IMR-90 (cell line): ENCODE measurements around the gene CEP72.
A peak's percentile ranks its signal among the peaks of the same experiment; 100 is the strongest.

Source experiments
- CEBPB ChIP-seq: IDR thresholded peaks from 2 replicates; pipeline ENCODE4 v1.6.1; 2012; ENCODE audit warnings: low read depth, low read length, improper control_type of control experiment
- CHD1 ChIP-seq: IDR thresholded peaks from 2 replicates; pipeline ENCODE4 v1.6.1; 2012; ENCODE audit warnings: low read depth, low read length, improper control_type of control experiment
- ELK1 ChIP-seq: fragments of 150-350 bp; IDR thresholded peaks from 2 replicates; pipeline ENCODE4 v1.6.1; 2016; ENCODE audit warnings: low read depth, mild to moderate bottlenecking, low read length, moderate library complexity, borderline replicate concordance
- FOS ChIP-seq: fragments of 150-350 bp; IDR thresholded peaks from 2 replicates; pipeline ENCODE4 v1.6.1; 2016; ENCODE audit warnings: low read depth, low read length
- MAFK ChIP-seq: IDR thresholded peaks from 2 replicates; pipeline ENCODE4 v1.6.1; 2012; ENCODE audit warnings: low read depth, low read length, improper control_type of control experiment
- MXI1 ChIP-seq: IDR thresholded peaks from 2 replicates; pipeline ENCODE4 v1.6.1; 2012; ENCODE audit warnings: low read depth, mild to moderate bottlenecking, low read length, moderate library complexity, borderline replicate concordance
- NFE2L2 ChIP-seq: fragments of 150-350 bp; IDR thresholded peaks from 2 replicates; pipeline ENCODE4 v1.6.1; 2016; ENCODE audit warnings: low read depth, mild to moderate bottlenecking, low read length
- POLR2A ChIP-seq: IDR thresholded peaks from 2 replicates; pipeline ENCODE4 v1.6.1; 2012; ENCODE audit warnings: mild to moderate bottlenecking, low read depth, low read length
- RAD21 ChIP-seq: IDR thresholded peaks from 2 replicates; pipeline ENCODE4 v1.6.1; 2012; ENCODE audit warnings: low read length, improper control_type of control experiment
- RCOR1 ChIP-seq: IDR thresholded peaks from 2 replicates; pipeline ENCODE4 v1.6.1; 2012; ENCODE audit warnings: mild to moderate bottlenecking, low read length, improper control_type of control experiment; ENCODE audit not compliant: insufficient replicate concordance
- RFX5 ChIP-seq: IDR thresholded peaks from 2 replicates; pipeline ENCODE4 v1.8.0; 2012; ENCODE audit warnings: low read depth, mild to moderate bottlenecking, low read length, moderate library complexity
- TF ChIP-seq, protein P1 (sequence below): conservative IDR thresholded peaks from 2 replicates; pipeline ENCODE4 v1.5.1; 2012; ENCODE audit warnings: mild to moderate bottlenecking, low read depth, low read length, improper control_type of control experiment

- TF ChIP-seq MXI1 (no peak), POLR2A (no peak), CHD1 (no peak), RAD21 (no peak), RFX5 (no peak), NFE2L2 (no peak), RCOR1 (no peak), ELK1 (no peak), MAFK (no peak), FOS (no peak), CEBPB (peak; percentile 78)
- TF ChIP-seq, protein P1, sequence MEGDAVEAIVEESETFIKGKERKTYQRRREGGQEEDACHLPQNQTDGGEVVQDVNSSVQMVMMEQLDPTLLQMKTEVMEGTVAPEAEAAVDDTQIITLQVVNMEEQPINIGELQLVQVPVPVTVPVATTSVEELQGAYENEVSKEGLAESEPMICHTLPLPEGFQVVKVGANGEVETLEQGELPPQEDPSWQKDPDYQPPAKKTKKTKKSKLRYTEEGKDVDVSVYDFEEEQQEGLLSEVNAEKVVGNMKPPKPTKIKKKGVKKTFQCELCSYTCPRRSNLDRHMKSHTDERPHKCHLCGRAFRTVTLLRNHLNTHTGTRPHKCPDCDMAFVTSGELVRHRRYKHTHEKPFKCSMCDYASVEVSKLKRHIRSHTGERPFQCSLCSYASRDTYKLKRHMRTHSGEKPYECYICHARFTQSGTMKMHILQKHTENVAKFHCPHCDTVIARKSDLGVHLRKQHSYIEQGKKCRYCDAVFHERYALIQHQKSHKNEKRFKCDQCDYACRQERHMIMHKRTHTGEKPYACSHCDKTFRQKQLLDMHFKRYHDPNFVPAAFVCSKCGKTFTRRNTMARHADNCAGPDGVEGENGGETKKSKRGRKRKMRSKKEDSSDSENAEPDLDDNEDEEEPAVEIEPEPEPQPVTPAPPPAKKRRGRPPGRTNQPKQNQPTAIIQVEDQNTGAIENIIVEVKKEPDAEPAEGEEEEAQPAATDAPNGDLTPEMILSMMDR = no peak
Observed at GRCh38 chr5:618450-618849, 6.3 kb downstream of the CEP72 start.
